A549 (cell line): ENCODE results near the gene SLIT1. TPM values are rescaled to one million over a fixed set of nuclear protein-coding genes. Genes with fewer than 3 reads are reported as not detected.

ENCODE experiments used
- ATAC-seq, 2 experiments: fragments of 200-7000 bp in 1 of 2; fragments of >200 bp in 1 of 2; cut with Nextera tagmentation in 1 of 2; cut with Tn5 transposase in 1 of 2; 3 replicates each; pipeline versions ENCODE4 v1.8.0 to v1.9.1; 2018 to 2020; ENCODE audit warnings: mild to moderate bottlenecking in 1 of 2, moderate library complexity in 1 of 2
- CTCF ChIA-PET: fragments of 300-600 bp; sonication (Branson Sonifier 250); formaldehyde crosslinking; extraction: SDS; loops from one replicate; lab custom pipeline; 2021; ENCODE audit warnings: antibody characterized with exemption, inconsistent platforms; lab: Yijun Ruan, JAX
- POLR2A ChIA-PET: fragments of 350-600 bp; formaldehyde crosslinking; extraction: SDS; loops from one replicate; lab custom pipeline; 2021; ENCODE audit warnings: antibody characterized with exemption, inconsistent platforms; lab: Yijun Ruan, JAX
- DNase-seq, 2 experiments: peaks; one replicate each; pipeline versions ENCODE4 v3.0.0 to v3.0.0-alpha.2; 2011 to 2016; ENCODE audit warnings: low read depth in 1 of 2, low spot score in 1 of 2
- FAIRE-seq: peaks from 2 replicates; lab custom pipeline; 2011; peaks lifted over from hg19 to GRCh38; lab: Jason Lieb, UNC
- H3K27ac ChIP-seq, 2 experiments: fragments of >200 bp; sonication (Bioruptor Twin); formaldehyde crosslinking; 3 replicates each; pipeline ENCODE4 v1.5.1; 2016 to 2017
- H3K4me1 ChIP-seq: fragments of >200 bp; sonication (Bioruptor Twin); formaldehyde crosslinking; 3 replicates; pipeline ENCODE4 v1.6.1; 2016
- H3K4me2 ChIP-seq: fragments of >200 bp; sonication (Bioruptor Twin); formaldehyde crosslinking; 3 replicates; pipeline ENCODE4 v1.6.1; 2016
- H3K4me3 ChIP-seq: fragments of >200 bp; sonication (Bioruptor Twin); formaldehyde crosslinking; 3 replicates; pipeline ENCODE4 v1.5.1; 2016
- H3K9me3 ChIP-seq: fragments of >200 bp; sonication (Bioruptor Twin); formaldehyde crosslinking; 3 replicates; pipeline ENCODE4 v1.6.1; 2016
- BHLHE40 ChIP-seq: IDR thresholded peaks from 2 replicates; pipeline ENCODE4 v1.6.1; 2012; ENCODE audit warnings: low read depth, low read length, inconsistent platforms
- CHD2 ChIP-seq: fragments of 150-350 bp; IDR thresholded peaks from 2 replicates; pipeline ENCODE4 v1.6.1; 2014; ENCODE audit warnings: low read length; ENCODE audit not compliant: partially characterized antibody
- EHF ChIP-seq: fragments of 250-450 bp; sonication (Bioruptor Pico); IDR thresholded peaks from 2 replicates; pipeline ENCODE4 v1.5.0; 2020; ENCODE audit warnings: mild to moderate bottlenecking
- ELK1 ChIP-seq: fragments of 150-350 bp; IDR thresholded peaks from 2 replicates; pipeline ENCODE4 v1.6.1; 2014; ENCODE audit warnings: low read depth, mild to moderate bottlenecking, low read length
- FOXS1 ChIP-seq: fragments of 250-450 bp; sonication (Bioruptor Pico); IDR thresholded peaks from 2 replicates; pipeline ENCODE4 v1.5.0; 2020; ENCODE audit warnings: mild to moderate bottlenecking, moderate library complexity
- HES2 ChIP-seq: fragments of >200 bp; sonication (Bioruptor Twin); formaldehyde crosslinking; IDR thresholded peaks from 2 replicates; pipeline ENCODE4 v1.6.1; 2016
- HEYL ChIP-seq: fragments of 250-450 bp; sonication (Bioruptor Pico); IDR thresholded peaks from 2 replicates; pipeline ENCODE4 v1.8.0; 2021; ENCODE audit warnings: mild to moderate bottlenecking, moderate library complexity
- HMGXB4 ChIP-seq: fragments of 250-450 bp; sonication (Bioruptor Pico); IDR thresholded peaks from 2 replicates; pipeline ENCODE4 v1.5.0; 2021; ENCODE audit warnings: mild to moderate bottlenecking, moderate library complexity, borderline replicate concordance
- HOXA7 ChIP-seq: fragments of 250-450 bp; sonication (Bioruptor Pico); IDR thresholded peaks from 2 replicates; pipeline ENCODE4 v1.5.0; 2020; ENCODE audit warnings: mild to moderate bottlenecking, moderate library complexity
- HOXB5 ChIP-seq: fragments of 250-450 bp; sonication (Bioruptor Pico); IDR thresholded peaks from 2 replicates; pipeline ENCODE4 v1.5.0; 2020; ENCODE audit warnings: mild to moderate bottlenecking, moderate library complexity
- MAFK ChIP-seq: fragments of 450-650 bp; IDR thresholded peaks from 2 replicates; pipeline ENCODE4 v1.6.1; 2014; ENCODE audit not compliant: partially characterized antibody
- MAX ChIP-seq: IDR thresholded peaks from 2 replicates; pipeline ENCODE4 v1.6.1; 2012
- NFE2L2 ChIP-seq: fragments of 150-350 bp; conservative IDR thresholded peaks from 2 replicates; pipeline ENCODE4 v1.6.1; 2014; ENCODE audit warnings: low read length
- NPAS2 ChIP-seq: fragments of 250-450 bp; sonication (Bioruptor Pico); IDR thresholded peaks from 2 replicates; pipeline ENCODE4 v1.8.0; 2022; ENCODE audit warnings: mild to moderate bottlenecking, moderate library complexity, borderline replicate concordance
- POLR2A ChIP-seq: IDR thresholded peaks from 2 replicates; pipeline ENCODE4 v1.6.1; 2012; ENCODE audit warnings: mild to moderate bottlenecking, low read length
- RAD21 ChIP-seq, 2 experiments: fragments of >200 bp in 1 of 2; sonication (Bioruptor Twin) in 1 of 2; formaldehyde crosslinking in 1 of 2; IDR thresholded peaks in 1 of 2; conservative IDR thresholded peaks in 1 of 2; 2 replicates in 1 of 2; 3 replicates in 1 of 2; pipeline ENCODE4 v1.6.1; 2012 to 2018; ENCODE audit warnings: inconsistent platforms in 1 of 2
- RARB ChIP-seq: fragments of 250-450 bp; sonication (Bioruptor Pico); IDR thresholded peaks from 2 replicates; pipeline ENCODE4 v1.8.0; 2021; ENCODE audit warnings: mild to moderate bottlenecking, moderate library complexity
- SMC3 ChIP-seq: fragments of >200 bp; sonication (Bioruptor Twin); formaldehyde crosslinking; IDR thresholded peaks from 3 replicates; pipeline ENCODE4 v1.6.1; 2018; ENCODE audit warnings: inconsistent platforms
- SREBF2 ChIP-seq: fragments of 450-650 bp; IDR thresholded peaks from 2 replicates; pipeline ENCODE4 v1.6.1; 2014; ENCODE audit warnings: mild to moderate bottlenecking, moderate library complexity
- TP53 ChIP-seq: fragments of 250-450 bp; sonication (Bioruptor Pico); IDR thresholded peaks from 2 replicates; pipeline ENCODE4 v1.5.0; 2021; ENCODE audit warnings: mild to moderate bottlenecking, moderate library complexity
- ZFP36 ChIP-seq: fragments of 450-650 bp; IDR thresholded peaks from 2 replicates; pipeline ENCODE4 v1.6.1; 2014; ENCODE audit warnings: borderline replicate concordance; ENCODE audit not compliant: partially characterized antibody
- WGBS: methylation state at CpG from one replicate; pipeline ENCODE4 v1.1.6; 2017; ENCODE audit errors: missing lambda C conversion rate; 5-methylcytosine and 5-hydroxymethylcytosine counted together
- polyA plus RNA-seq, 4 experiments: library from polyadenylated mRNA; depleted of rRNA in 3 of 4; stranded (reverse); fragments of >200 nt; fragmentation: RNase III in 1 of 4; extraction: RNeasy Plus Mini Kit Qiagen cat#74134 plus additional on column Dnase treatment in 1 of 4; gene quantifications; 2 replicates in 3 of 4; 3 replicates in 1 of 4; pipeline ENCODE4 v1.2.3, GENCODE V29; 2011 to 2017
- TF ChIP-seq, protein P1 (sequence below): IDR thresholded peaks from 2 replicates; pipeline ENCODE4 v1.6.1; 2012; ENCODE audit warnings: low read depth, borderline replicate concordance

Gene SLIT1
- polyA plus RNA-seq, 2 of the 4 experiments (the other 2 are of a cell fraction): 0.05 to 0.09 TPM

GRCh38 chr10:97228130-97228774 is 42.5 kb upstream of the SLIT1 start:
- WGBS: 76% methylated on average over 3 of the region's 3 CpGs
- DNase-seq (no peak), FAIRE-seq (no peak), ATAC-seq (no peak)
- Histone ChIP-seq H3K27ac (peak overlapping the region in 1 of 2 experiments; percentile 33; a peak in 2 of 6 replicates), H3K4me3 (no peak overlapping the region), H3K4me2 (no peak overlapping the region), H3K4me1 (peaks cover 23% of the 10 kb centered on the region), H3K9me3 (no peaks in the 10 kb centered on the region)
- POLR2A ChIA-PET: no interaction called here
- TF ChIP-seq ZFP36 (no peak), RARB (CRISPR knock-in tag) (no peak), NFE2L2 (no peak), HES2 (no peak), HEYL (CRISPR knock-in tag) (no peak), NPAS2 (CRISPR knock-in tag) (no peak), HOXA7 (CRISPR knock-in tag) (no peak), SREBF2 (no peak), HMGXB4 (CRISPR knock-in tag) (no peak), MAX (no peak), ELK1 (no peak), FOXS1 (CRISPR knock-in tag) (no peak), RAD21 (conservative IDR thresholded peaks at IDR 0.05 in 1 of 2, IDR thresholded peaks at IDR 0.05 in 1 of 2) (no peak), HOXB5 (CRISPR knock-in tag) (no peak), TP53 (CRISPR knock-in tag) (no peak), POLR2A (no peak), EHF (CRISPR knock-in tag) (no peak), BHLHE40 (no peak)
- TF ChIP-seq, protein P1, sequence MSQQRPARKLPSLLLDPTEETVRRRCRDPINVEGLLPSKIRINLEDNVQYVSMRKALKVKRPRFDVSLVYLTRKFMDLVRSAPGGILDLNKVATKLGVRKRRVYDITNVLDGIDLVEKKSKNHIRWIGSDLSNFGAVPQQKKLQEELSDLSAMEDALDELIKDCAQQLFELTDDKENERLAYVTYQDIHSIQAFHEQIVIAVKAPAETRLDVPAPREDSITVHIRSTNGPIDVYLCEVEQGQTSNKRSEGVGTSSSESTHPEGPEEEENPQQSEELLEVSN: no peak
- CTCF ChIA-PET: interaction anchor here (1.0 to 1.6 kb wide), 2 partner anchors 18 to 156 kb away, joined by 3 to 7 read pairs; no protein-coding TSS in a partner anchor

- POLR2A ChIA-PET: no interaction called here
- CTCF ChIA-PET: interaction anchor here (0.7 to 10.3 kb wide), 5 partner anchors 8 to 189 kb away, joined by 3 to 136 read pairs (median 7); no protein-coding TSS in a partner anchor
- FAIRE-seq: no peak
Observed at GRCh38 chr10:97226398-97226797, 40.6 kb upstream of the SLIT1 start.

More at GRCh38 chr10:97226398-97226797, 40.6 kb upstream of the SLIT1 start:
- TF ChIP-seq MAFK: peak; percentile 83
- no peak for TF ChIP-seq SMC3
- TF ChIP-seq TP53 (CRISPR knock-in tag): no peak
- TF ChIP-seq CHD2: no peak
- peaks cover 23% of the 10 kb centered on the region for H3K4me1 ChIP-seq
- 65% methylated on average over 4 of the region's 4 CpGs for WGBS
- H3K9me3 ChIP-seq: no peaks in the 10 kb centered on the region
- no peak overlapping the region for H3K4me2 ChIP-seq
- H3K4me3 ChIP-seq: no peak overlapping the region
- DNase-seq (no peak), ATAC-seq (no peak)
- no peak overlapping the region for H3K27ac ChIP-seq
